Activated CD8-positive, alpha-beta memory T cell treated with anti-CD3 and anti-CD28 coated beads, Interleukin-2, amount 50 U/mL, for 48 hours (primary cell): ENCODE results near the gene BCOR.
A peak's percentile ranks its signal among the peaks of the same experiment; 100 is the strongest.

Experiments used
- DNase-seq: peaks from one replicate; pipeline ENCODE4 v3.0.0-alpha.2; 2020

The BCOR gene

GRCh38 chrX:40097504-40098263 lies at the start of gene BCOR:
TSS of gene BCOR (minus strand) at chrX:40097958. CDS start at chrX:40077929, 20,029 bp downstream.
- peak; percentile 81 for DNase-seq

DNA sequence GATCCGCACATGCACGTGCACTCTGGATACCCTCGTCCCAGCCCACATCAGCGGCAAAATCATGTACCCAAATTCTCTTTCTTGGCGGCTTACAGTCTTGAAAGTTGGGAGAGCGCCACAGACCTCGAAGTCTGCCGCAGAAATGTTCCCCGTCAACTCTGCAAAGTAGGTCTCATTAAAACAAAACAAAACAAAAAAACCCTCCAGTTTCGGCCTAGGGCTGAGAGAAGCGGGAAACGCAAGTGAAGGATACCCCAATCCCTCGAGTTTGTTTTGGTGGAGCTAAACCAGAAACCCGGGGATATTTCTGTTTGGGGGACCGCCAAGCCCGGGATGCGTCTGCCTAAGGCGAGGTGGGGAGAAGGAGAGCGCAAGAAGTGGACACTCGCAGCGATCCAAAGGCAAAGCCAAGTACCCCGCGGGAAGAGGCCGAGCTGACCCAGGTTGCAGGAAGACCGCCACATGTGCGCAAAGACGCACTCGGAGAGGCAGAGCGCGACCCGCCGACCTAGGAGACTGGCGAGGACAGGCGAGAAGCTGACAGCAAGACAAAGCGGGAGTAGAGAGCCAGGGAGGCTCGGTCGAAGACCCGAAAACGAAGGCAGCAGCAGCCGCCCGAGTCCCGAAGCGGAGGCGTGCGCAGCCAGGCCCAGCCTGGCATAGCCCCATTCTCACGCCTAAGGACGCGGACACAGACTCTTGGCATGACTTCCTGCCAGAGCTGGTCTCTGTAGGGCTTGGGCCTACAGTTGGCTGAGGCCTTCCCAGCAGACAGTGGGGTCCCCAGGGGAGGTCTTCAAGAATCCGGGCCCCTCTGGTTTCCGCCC lies 49.6 kb upstream of the BCOR start:
- no peak for DNase-seq

- no peak for DNase-seq
Measured at GRCh38 chrX:40146262-40147125, 48.7 kb upstream of the BCOR start.

- DNase-seq = no peak
Measured at GRCh38 chrX:40145923-40146261, 48.1 kb upstream of the BCOR start.

GRCh38 chrX:40145001-40145922 lies 47.5 kb upstream of the BCOR start:
- DNase-seq = no peak

GRCh38 chrX:40144576-40144975 lies 46.8 kb upstream of the BCOR start:
- DNase-seq = no peak

GRCh38 chrX:40143987-40144386 lies 46.2 kb upstream of the BCOR start:
- DNase-seq = no peak

DNA sequence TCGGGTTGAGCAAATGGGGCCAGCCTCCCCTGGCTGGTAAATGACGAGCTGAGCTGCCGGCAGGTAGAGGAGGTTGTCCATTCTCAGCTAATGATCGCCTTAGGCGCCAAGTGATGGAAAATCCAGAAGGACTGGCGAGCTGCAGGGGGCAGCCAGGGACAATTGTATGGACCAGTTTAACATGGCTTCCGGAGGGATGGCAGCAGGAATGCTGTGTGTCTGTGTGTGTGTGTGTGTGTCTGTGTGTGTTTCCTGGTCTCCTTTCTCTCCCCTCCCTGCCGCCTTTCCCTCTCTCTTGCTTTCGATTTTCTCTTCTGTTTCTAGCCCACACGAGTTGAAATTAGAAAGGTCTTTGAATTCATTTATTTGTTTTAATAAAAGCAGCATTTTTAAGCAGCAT lies 45.2 kb upstream of the BCOR start:
- no peak for DNase-seq

DNA sequence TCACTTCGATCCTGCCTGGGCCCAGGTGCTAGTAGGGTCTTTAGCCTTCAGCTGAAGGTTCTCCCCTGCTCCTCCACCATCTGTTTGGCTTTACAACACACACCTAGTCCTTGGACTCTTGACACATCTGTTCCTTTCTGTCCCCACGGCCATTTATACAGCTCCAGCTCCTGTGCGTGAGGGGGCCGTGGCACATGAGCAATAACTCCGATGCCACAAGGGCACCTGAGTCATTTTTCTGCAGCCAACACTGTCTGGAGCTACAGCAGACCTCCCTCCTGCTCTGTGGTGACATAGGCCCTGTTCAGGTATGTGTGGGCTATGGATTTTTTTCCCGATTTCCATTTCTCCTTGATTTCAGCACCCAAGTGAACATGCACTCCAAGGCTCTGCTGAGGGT lies 44.7 kb upstream of the BCOR start:
- no peak for DNase-seq

DNA sequence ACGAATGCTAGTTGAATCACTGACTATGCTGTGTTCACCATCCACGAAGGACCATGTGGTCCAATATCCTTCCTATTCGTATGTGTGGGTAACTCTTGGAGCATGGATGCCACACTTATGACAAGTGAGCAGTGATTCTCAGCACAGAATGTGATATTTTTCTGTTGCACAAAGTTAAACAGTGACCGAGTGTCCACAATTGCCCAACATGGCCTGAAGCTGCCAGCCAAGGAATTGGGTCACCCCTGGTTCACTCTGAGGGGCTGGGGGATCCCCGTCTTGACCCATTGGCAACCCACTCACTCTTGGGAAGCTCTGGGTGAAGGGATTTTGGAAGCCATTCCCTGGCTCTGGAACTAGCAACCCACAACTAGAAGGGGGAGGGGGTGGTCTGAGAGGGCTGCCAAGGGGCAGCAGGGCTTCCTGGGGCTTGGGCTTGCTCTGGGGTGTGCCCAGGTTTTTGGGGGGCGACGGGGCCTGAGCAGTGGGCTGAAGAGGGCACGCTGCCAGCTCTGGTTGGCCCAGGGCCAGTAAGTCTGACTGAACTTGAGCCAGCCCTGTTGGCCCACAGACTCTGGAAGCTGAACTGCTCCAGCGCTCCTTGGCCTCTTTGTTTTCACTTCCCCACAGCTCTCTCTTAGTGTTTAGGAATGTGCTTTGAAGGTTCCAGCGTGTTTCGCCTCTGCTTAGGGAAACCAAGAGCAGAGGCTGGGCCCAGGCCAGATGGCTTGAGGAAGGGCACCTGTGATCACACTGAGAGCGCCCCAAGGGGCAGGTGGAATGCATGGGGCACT lies 43.1 kb upstream of the BCOR start:
- DNase-seq = no peak

DNA sequence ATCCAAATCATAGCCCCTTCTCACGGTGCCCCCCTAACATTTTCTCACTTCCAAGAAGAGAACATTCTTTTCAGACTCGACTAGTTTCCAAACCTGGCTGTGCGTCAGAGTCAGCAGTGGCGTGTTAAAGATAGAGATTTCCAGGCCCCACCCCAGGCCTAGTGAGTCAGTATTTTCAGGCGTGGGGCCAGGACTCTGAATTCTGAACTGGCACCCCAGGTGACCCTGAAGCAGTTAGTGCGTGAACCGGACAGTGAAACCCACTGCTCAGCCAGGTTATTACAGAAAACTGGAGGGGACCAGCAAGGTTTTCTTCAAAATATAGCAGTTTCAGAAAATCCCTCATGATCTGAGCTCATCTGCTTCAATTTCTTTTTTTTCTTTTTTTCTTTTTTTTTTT lies 35.0 kb upstream of the BCOR start:
- DNase-seq = no peak

- DNase-seq = no peak
Measured at GRCh38 chrX:40131654-40132337, 34.0 kb upstream of the BCOR start.

- no peak for DNase-seq
Measured at GRCh38 chrX:40130207-40130606, 32.4 kb upstream of the BCOR start.

- no peak for DNase-seq
Measured at GRCh38 chrX:40127052-40127451, 29.3 kb upstream of the BCOR start.

GRCh38 chrX:40122487-40122886 lies 24.7 kb upstream of the BCOR start:
- DNase-seq = no peak

DNA sequence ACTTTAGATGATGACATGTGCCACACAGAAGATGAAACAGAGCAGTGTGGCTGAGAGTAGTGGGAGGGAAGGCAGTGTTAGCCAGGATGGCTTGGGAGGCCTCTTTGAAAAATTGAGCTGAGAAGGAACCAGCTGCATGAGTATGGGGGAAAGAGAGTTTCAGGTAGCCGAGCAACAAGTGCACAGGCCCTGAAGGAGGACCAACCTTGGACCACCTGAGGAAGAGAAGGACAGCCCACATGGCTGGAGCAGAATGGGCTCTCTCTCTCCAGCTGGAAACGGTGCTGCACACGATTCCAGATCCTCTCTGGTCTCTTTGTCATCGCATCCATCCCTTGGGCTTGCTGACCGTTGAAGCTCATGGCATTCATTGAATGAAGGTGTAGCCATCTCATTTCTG lies 23.9 kb upstream of the BCOR start:
- DNase-seq = no peak

DNA sequence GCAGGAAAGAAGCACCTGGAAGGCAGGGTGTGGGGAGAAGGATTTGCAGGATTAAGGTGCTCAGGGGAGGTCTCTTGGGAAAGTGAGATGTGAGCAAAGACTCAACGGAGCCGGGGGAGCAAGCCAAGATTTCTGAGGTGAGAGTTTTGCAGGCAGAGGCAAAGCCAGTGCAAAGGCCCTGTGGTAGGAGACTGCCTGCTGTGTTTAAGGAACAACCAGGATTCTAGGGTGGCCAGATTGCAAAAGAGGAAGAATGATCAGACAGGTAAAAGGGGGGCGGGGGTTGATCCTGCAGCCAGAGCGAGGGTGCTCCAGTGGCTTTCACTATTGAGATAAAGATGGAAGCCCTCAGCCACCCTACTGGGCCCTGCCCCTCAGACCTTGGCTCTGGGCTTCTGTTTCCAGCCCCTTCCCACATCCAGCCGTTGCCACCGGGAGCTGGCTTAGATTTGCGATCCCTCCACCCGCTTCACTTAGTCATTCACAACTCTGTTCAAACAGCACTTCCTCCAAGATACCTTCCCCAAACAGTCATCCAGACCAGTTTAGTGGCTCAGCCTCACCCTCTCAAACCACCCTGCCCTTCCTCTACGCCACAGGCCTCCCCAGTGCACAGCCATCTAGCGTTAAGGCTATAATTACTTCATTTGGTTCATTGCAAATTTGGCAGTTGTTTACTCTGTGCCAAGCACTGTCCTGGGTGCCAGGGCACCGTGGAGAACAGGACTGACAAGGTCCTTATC lies 23.3 kb upstream of the BCOR start:
- no peak for DNase-seq

GRCh38 chrX:40117715-40118285 lies 20.0 kb upstream of the BCOR start:
- no peak for DNase-seq

DNA sequence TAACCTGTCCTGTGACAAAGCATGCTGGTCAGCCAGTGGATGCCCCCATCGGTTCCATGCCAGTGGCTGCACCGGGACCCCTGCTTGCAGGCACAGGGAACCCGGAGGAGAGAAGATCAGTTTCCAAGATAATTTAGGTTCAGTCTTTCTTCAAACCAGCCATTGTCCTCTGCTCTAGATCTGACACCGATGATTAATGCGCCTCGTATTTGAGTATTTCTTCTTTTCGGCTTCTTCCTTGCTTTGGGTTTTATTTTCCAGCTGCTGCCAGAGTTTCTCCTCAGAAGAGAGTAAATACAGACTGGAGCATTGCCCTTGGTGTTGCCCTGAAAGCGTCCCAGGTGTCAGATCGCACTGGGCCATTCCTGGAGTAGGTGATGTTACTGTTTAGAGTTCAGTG lies 19.2 kb upstream of the BCOR start:
- no peak for DNase-seq

- DNase-seq = no peak
Measured at GRCh38 chrX:40112996-40113395, 15.2 kb upstream of the BCOR start.
